MM.1S (cell line): Measurements from ENCODE around the gene PLA1A.

Source experiments
- EZH2 ChIP-seq: fragments of 300-600 bp; sonication (generic); optimal IDR thresholded peaks from 2 replicates; pipeline ENCODE3; 2017; ENCODE audit warnings: low read depth, mild to moderate bottlenecking, antibody characterized with exemption, low read length, mixed read lengths
- EZH2phosphoT487 ChIP-seq: fragments of 300-600 bp; sonication (generic); IDR thresholded peaks from 2 replicates; pipeline ENCODE4 v1.6.1; 2018; ENCODE audit warnings: antibody characterized with exemption, low read length
- TF ChIP-seq, protein P1 (sequence below): fragments of 300-600 bp; sonication (generic); IDR thresholded peaks from 2 replicates; pipeline ENCODE4 v1.5.1; 2016; ENCODE audit warnings: antibody characterized with exemption, low read length, mixed read lengths

DNA sequence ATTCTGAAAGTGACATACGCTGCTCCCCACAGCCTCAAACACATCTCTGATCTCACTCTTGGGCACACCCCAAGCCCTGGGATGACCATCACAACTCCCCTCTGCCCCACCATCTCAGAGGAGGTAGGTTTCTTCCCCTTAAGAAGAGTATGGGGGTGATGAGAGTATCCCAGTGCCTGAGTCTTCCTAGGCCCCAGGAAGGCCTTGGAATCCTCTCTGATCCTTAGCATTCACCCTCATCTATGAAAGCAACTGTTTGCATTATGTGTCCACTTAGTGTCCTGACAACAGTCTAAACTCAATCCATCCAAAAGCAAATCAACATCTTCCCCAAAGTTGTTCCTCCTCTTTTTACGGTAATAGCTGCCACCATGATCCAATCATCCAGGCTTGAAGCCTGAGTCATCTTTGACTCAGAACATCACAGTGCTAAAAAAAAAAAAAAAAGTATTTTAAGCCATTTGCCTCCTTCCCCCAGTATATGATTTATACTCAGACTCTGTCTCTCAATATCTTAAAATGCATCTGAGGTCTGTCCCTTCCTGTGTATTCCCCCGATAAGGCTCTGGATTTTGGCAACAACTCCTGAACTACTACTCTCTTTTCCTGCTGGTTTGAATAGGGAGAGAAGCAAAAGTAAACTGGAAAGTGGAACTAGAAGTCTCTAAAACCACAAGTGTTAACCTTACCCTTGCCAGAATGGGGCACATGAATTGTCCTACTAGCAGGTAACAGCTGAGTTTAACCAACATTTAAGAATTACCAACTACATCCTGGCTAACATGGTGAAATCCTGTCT lies 40.2 kb downstream of the PLA1A start:
- TF ChIP-seq, protein P1, sequence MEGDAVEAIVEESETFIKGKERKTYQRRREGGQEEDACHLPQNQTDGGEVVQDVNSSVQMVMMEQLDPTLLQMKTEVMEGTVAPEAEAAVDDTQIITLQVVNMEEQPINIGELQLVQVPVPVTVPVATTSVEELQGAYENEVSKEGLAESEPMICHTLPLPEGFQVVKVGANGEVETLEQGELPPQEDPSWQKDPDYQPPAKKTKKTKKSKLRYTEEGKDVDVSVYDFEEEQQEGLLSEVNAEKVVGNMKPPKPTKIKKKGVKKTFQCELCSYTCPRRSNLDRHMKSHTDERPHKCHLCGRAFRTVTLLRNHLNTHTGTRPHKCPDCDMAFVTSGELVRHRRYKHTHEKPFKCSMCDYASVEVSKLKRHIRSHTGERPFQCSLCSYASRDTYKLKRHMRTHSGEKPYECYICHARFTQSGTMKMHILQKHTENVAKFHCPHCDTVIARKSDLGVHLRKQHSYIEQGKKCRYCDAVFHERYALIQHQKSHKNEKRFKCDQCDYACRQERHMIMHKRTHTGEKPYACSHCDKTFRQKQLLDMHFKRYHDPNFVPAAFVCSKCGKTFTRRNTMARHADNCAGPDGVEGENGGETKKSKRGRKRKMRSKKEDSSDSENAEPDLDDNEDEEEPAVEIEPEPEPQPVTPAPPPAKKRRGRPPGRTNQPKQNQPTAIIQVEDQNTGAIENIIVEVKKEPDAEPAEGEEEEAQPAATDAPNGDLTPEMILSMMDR = no peak
- TF ChIP-seq EZH2phosphoT487 (no peak), EZH2 (no peak)
